Skin of body (tissue), 2 donors: ENCODE results near the gene DPP4. TPM values are rescaled to one million over a fixed set of nuclear protein-coding genes. Genes with fewer than 3 reads are reported as not detected.

Experiments used
- DNase-seq: peaks from one replicate; lab custom pipeline; 2025; lab: John Stamatoyannopoulos, UW
- total RNA-seq: library from RNA; depleted of rRNA; stranded (reverse); fragments of >200 nt; gene quantifications from one replicate; pipeline ENCODE4 v1.2.3, GENCODE V29; 2014

Gene DPP4
- total RNA-seq, 1 donor from 2014 or later, result 13.7 TPM

- no peak for DNase-seq
Observed at GRCh38 chr2:162021516-162022058, 52.4 kb downstream of the DPP4 start.

- DNase-seq, result no peak
Observed at GRCh38 chr2:162018530-162018929, 55.5 kb downstream of the DPP4 start.

- DNase-seq, result no peak
Observed at GRCh38 chr2:162017233-162017632, 56.8 kb downstream of the DPP4 start.

- no peak for DNase-seq
Observed at GRCh38 chr2:162016080-162016479, 57.9 kb downstream of the DPP4 start.

- no peak for DNase-seq
Observed at GRCh38 chr2:162014751-162015150, 59.3 kb downstream of the DPP4 start.

GRCh38 chr2:162013514-162014475, 60.2 kb downstream of the DPP4 start:
- DNase-seq, result no peak

GRCh38 chr2:162012565-162013058, 61.4 kb downstream of the DPP4 start:
- no peak for DNase-seq

GRCh38 chr2:162011706-162012564, 62.1 kb downstream of the DPP4 start:
- DNase-seq, result no peak

- DNase-seq, result no peak
Observed at GRCh38 chr2:162009543-162009942, 64.5 kb downstream of the DPP4 start.

GRCh38 chr2:162007447-162008040, 66.5 kb downstream of the DPP4 start:
- DNase-seq, result no peak

- no peak for DNase-seq
Observed at GRCh38 chr2:162006337-162006736, 67.7 kb downstream of the DPP4 start.

- no peak for DNase-seq
Observed at GRCh38 chr2:162004031-162004430, 70.0 kb downstream of the DPP4 start.

GRCh38 chr2:162002623-162003235, 71.3 kb downstream of the DPP4 start:
- DNase-seq, result no peak

- DNase-seq, result no peak
Observed at GRCh38 chr2:162000431-162000830, 73.6 kb downstream of the DPP4 start.

GRCh38 chr2:161999321-161999720, 74.7 kb downstream of the DPP4 start:
- DNase-seq, result no peak

GRCh38 chr2:161998857-161999256, 75.2 kb downstream of the DPP4 start:
- no peak for DNase-seq

- no peak for DNase-seq
Observed at GRCh38 chr2:161997916-161998471, 76.0 kb downstream of the DPP4 start.

- no peak for DNase-seq
Observed at GRCh38 chr2:161995553-161996016, 78.4 kb downstream of the DPP4 start.

GRCh38 chr2:161994761-161995520, 79.1 kb downstream of the DPP4 start:
- no peak for DNase-seq

- DNase-seq, result no peak
Observed at GRCh38 chr2:161992531-161992930, 81.5 kb downstream of the DPP4 start.
